SK-N-SH treated with all-trans-retinoic acid at 6 μM for 48 hours (cell line): Measurements from ENCODE around the gene SLFN11.
"Not testable (repeated sequence)": the region's sequence is repeated elsewhere in the genome, so short reads cannot be mapped to it uniquely, and the experiment has no call there.

Experiments used
- ARNTL ChIP-seq: fragments of 450-650 bp; formaldehyde crosslinking; IDR thresholded peaks from 2 replicates; pipeline ENCODE4 v1.5.0; 2020; ENCODE audit warnings: low read depth, mild to moderate bottlenecking, moderate library complexity, borderline replicate concordance
- CSDC2 ChIP-seq: fragments of 250-450 bp; sonication (Bioruptor Pico); IDR thresholded peaks from 2 replicates; pipeline ENCODE4 v1.5.0; 2020; ENCODE audit warnings: mild to moderate bottlenecking, moderate library complexity
- ESRRG ChIP-seq: fragments of 250-450 bp; sonication (Bioruptor Pico); IDR thresholded peaks from 2 replicates; pipeline ENCODE4 v1.6.1; 2021; ENCODE audit warnings: mild to moderate bottlenecking
- GLIS3 ChIP-seq: fragments of 250-450 bp; sonication (Bioruptor Pico); IDR thresholded peaks from 2 replicates; pipeline ENCODE4 v1.5.0; 2020; ENCODE audit warnings: mild to moderate bottlenecking, moderate library complexity
- ISL1 ChIP-seq: fragments of 250-450 bp; sonication (Bioruptor Pico); IDR thresholded peaks from 2 replicates; pipeline ENCODE4 v2.1.2; 2022; ENCODE audit warnings: mild to moderate bottlenecking, moderate library complexity
- TCF4 ChIP-seq: fragments of 250-450 bp; sonication (Bioruptor Pico); IDR thresholded peaks from 2 replicates; pipeline ENCODE4 v1.8.0; 2021; ENCODE audit warnings: mild to moderate bottlenecking, moderate library complexity, borderline replicate concordance
- TOX ChIP-seq: fragments of 250-450 bp; sonication (Bioruptor Pico); IDR thresholded peaks from 2 replicates; pipeline ENCODE4 v1.8.0; 2021; ENCODE audit warnings: mild to moderate bottlenecking, moderate library complexity, borderline replicate concordance
- ZFP3 ChIP-seq: fragments of 250-450 bp; sonication (Bioruptor Pico); IDR thresholded peaks from 2 replicates; pipeline ENCODE4 v1.5.0; 2020; ENCODE audit warnings: mild to moderate bottlenecking, moderate library complexity
- ZFP30 ChIP-seq: fragments of 450-650 bp; formaldehyde crosslinking; IDR thresholded peaks from 2 replicates; pipeline ENCODE4 v1.5.0; 2022; ENCODE audit warnings: mild to moderate bottlenecking, moderate library complexity
- ZNF8 ChIP-seq: fragments of 450-650 bp; formaldehyde crosslinking; IDR thresholded peaks from 2 replicates; pipeline ENCODE4 v1.5.0; 2020; ENCODE audit warnings: mild to moderate bottlenecking, moderate library complexity
- TF ChIP-seq, protein P1 (sequence below): fragments of 250-450 bp; sonication (Bioruptor Pico); IDR thresholded peaks from 2 replicates; pipeline ENCODE4 v1.5.1; 2021; ENCODE audit warnings: mild to moderate bottlenecking, moderate library complexity
- TF ChIP-seq, protein P2 (sequence below): fragments of 250-450 bp; sonication (Bioruptor Pico); IDR thresholded peaks from 2 replicates; pipeline ENCODE4 v1.8.0; 2021; ENCODE audit warnings: low read depth, mild to moderate bottlenecking, moderate library complexity, borderline replicate concordance
- TF ChIP-seq, protein P3 (sequence below): fragments of 250-450 bp; sonication (Bioruptor Pico); IDR thresholded peaks from 2 replicates; pipeline ENCODE4 v1.8.0; 2020; ENCODE audit warnings: mild to moderate bottlenecking, moderate library complexity, borderline replicate concordance

DNA sequence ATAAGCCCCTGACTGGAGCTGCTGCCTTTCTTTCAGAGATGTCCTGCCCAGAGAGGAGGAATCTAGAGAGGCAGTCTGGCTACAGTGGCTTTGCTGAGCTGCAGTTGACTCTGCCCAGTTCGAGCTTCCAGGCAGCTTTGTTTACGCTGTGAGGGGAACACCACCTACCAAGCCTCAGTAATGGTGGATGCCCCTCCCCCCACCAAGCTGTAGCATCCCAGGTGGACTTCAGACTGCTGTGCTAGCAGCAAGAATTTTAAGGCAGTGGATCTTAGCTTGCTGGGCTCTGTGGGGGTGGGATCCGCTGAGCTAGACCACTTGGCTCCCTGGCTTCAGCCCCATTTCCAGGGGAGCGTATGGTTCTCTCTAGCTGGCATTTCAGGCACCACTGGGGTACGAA lies 39.8 kb downstream of the SLFN11 start:
- not testable (repeated sequence) for TF ChIP-seq ESRRG; ISL1 (CRISPR knock-in tag); ZNF8 (CRISPR knock-in tag); TCF4 (CRISPR knock-in tag); ZFP30 (CRISPR knock-in tag); ZFP3; ARNTL; GLIS3 (CRISPR knock-in tag); CSDC2; TOX
- TF ChIP-seq, protein P1, sequence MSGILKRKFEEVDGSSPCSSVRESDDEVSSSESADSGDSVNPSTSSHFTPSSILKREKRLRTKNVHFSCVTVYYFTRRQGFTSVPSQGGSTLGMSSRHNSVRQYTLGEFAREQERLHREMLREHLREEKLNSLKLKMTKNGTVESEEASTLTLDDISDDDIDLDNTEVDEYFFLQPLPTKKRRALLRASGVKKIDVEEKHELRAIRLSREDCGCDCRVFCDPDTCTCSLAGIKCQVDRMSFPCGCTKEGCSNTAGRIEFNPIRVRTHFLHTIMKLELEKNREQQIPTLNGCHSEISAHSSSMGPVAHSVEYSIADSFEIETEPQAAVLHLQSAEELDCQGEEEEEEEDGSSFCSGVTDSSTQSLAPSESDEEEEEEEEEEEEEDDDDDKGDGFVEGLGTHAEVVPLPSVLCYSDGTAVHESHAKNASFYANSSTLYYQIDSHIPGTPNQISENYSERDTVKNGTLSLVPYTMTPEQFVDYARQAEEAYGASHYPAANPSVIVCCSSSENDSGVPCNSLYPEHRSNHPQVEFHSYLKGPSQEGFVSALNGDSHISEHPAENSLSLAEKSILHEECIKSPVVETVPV (CRISPR knock-in tag): not testable (repeated sequence)
- TF ChIP-seq, protein P2, sequence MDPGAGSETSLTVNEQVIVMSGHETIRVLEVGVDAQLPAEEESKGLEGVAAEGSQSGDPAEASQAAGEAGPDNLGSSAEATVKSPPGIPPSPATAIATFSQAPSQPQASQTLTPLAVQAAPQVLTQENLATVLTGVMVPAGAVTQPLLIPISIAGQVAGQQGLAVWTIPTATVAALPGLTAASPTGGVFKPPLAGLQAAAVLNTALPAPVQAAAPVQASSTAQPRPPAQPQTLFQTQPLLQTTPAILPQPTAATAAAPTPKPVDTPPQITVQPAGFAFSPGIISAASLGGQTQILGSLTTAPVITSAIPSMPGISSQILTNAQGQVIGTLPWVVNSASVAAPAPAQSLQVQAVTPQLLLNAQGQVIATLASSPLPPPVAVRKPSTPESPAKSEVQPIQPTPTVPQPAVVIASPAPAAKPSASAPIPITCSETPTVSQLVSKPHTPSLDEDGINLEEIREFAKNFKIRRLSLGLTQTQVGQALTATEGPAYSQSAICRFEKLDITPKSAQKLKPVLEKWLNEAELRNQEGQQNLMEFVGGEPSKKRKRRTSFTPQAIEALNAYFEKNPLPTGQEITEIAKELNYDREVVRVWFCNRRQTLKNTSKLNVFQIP (CRISPR knock-in tag): not testable (repeated sequence)
- TF ChIP-seq, protein P3, sequence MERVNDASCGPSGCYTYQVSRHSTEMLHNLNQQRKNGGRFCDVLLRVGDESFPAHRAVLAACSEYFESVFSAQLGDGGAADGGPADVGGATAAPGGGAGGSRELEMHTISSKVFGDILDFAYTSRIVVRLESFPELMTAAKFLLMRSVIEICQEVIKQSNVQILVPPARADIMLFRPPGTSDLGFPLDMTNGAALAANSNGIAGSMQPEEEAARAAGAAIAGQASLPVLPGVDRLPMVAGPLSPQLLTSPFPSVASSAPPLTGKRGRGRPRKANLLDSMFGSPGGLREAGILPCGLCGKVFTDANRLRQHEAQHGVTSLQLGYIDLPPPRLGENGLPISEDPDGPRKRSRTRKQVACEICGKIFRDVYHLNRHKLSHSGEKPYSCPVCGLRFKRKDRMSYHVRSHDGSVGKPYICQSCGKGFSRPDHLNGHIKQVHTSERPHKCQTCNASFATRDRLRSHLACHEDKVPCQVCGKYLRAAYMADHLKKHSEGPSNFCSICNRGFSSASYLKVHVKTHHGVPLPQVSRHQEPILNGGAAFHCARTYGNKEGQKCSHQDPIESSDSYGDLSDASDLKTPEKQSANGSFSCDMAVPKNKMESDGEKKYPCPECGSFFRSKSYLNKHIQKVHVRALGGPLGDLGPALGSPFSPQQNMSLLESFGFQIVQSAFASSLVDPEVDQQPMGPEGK (CRISPR knock-in tag): not testable (repeated sequence)
